Natural killer cell (primary cell): ENCODE results near the gene EPN3. TPM values are rescaled to one million over a fixed set of nuclear protein-coding genes. Genes with fewer than 3 reads are reported as not detected.

Experiments
- ATAC-seq, 3 donors: fragments of 150-1000 bp in 2 of 3; fragments of 200-7000 bp in 1 of 3; cut with Tn5 transposase; 1 replicate in 1 of 3; 2 replicates in 2 of 3; pipeline ENCODE4 v1.10.0; 2021; ENCODE audit warnings: mild to moderate bottlenecking in 2 of 3, moderate library complexity in 2 of 3
- DNase-seq, 2 donors: peaks; one replicate each; pipeline versions ENCODE4 v3.0.0 to v3.0.0-alpha.2; 2013 to 2021; ENCODE audit warnings: mixed read lengths in 1 of 2
- H3K27ac ChIP-seq: one replicate; pipeline ENCODE4 v1.5.1; 2013; ENCODE audit warnings: mild to moderate bottlenecking, low read length
- H3K27me3 ChIP-seq: one replicate; pipeline ENCODE4 v1.6.1; 2013; ENCODE audit warnings: low read length; ENCODE audit not compliant: control insufficient read depth, insufficient read depth
- H3K36me3 ChIP-seq: one replicate; pipeline ENCODE4 v1.6.1; 2013; ENCODE audit warnings: low read length; ENCODE audit not compliant: control insufficient read depth, insufficient read depth
- H3K4me1 ChIP-seq: one replicate; pipeline ENCODE4 v1.6.1; 2013; ENCODE audit warnings: low read length; ENCODE audit not compliant: control insufficient read depth, insufficient read depth
- H3K4me3 ChIP-seq: one replicate; pipeline ENCODE4 v1.5.1; 2013; ENCODE audit warnings: low read length
- H3K9me3 ChIP-seq: one replicate; pipeline ENCODE4 v1.6.1; 2013; ENCODE audit warnings: low read length; ENCODE audit not compliant: control insufficient read depth, insufficient read depth
- H3K27ac Mint-ChIP-seq, 2 donors: one replicate each; pipeline ENCODE4 v1.8.0; 2022; ENCODE audit warnings: mild to moderate bottlenecking in 2 of 2, mixed read lengths in 2 of 2, moderate library complexity in 1 of 2
- H3K27me3 Mint-ChIP-seq, 2 donors: one replicate each; pipeline ENCODE4 v1.8.0; 2022; ENCODE audit warnings: low read depth in 2 of 2, mixed read lengths in 2 of 2
- H3K36me3 Mint-ChIP-seq: one replicate; pipeline ENCODE4 v1.8.0; 2022; ENCODE audit warnings: mixed read lengths
- H3K4me1 Mint-ChIP-seq, 2 donors: one replicate each; pipeline ENCODE4 v1.8.0; 2022; ENCODE audit warnings: mixed read lengths in 2 of 2
- H3K4me3 Mint-ChIP-seq: one replicate; pipeline ENCODE4 v1.8.0; 2022; ENCODE audit warnings: mild to moderate bottlenecking, moderate library complexity, mixed read lengths
- H3K9me3 Mint-ChIP-seq, 2 donors: one replicate each; pipeline ENCODE4 v1.8.0; 2022; ENCODE audit warnings: mixed read lengths in 2 of 2
- CTCF ChIP-seq: fragments of 200-600 bp; IDR thresholded peaks from one replicate; pipeline ENCODE4 v1.8.0; 2022; ENCODE audit warnings: antibody characterized with exemption
- WGBS: methylation state at CpG from one replicate; pipeline ENCODE4 v1.1.7; 2013; ENCODE audit warnings: missing lambda C conversion rate; ENCODE audit not compliant: insufficient coverage; 5-methylcytosine and 5-hydroxymethylcytosine counted together
- intact Hi-C: fragments of 100-400 bp; cut with micrococcal nuclease; formaldehyde crosslinking; loops from one replicate; pipeline ENCODE4 v1.14.2; 2022
- total RNA-seq, 4 donors: library from RNA; stranded (reverse); fragments of 120-200 nt in 1 of 4; gene quantifications; one replicate each; pipeline versions ENCODE4 v1.2.3 to v1.2.4, GENCODE V29; 2013 to 2022

The EPN3 gene
- total RNA-seq, 3 donors from 2014 or later (not counting 1 experiment from before 2014, with no cell fraction given) = not detected

GRCh38 chr17:50572541-50572940, 40.0 kb downstream of the EPN3 start:
- intact Hi-C loops = no loop called here
- Histone ChIP-seq H3K4me3 (no peak overlapping the region), H3K36me3 (no peaks in the 10 kb centered on the region), H3K9me3 (no peaks in the 10 kb centered on the region), H3K27me3 (no peaks in the 10 kb centered on the region), H3K27ac (no peak overlapping the region), H3K4me1 (no peaks in the 10 kb centered on the region)
- WGBS = 92% methylated on average over 18 of the region's 20 CpGs
- no peak for DNase-seq
- Mint-ChIP-seq H3K27me3 (peaks cover 11 to 15% of the 10 kb centered on the region in 2 donors), H3K9me3 (no peaks in the 10 kb centered on the region), H3K4me3 (no peak overlapping the region), H3K4me1 (no peaks in the 10 kb centered on the region), H3K27ac (no peak overlapping the region), H3K36me3 (no peaks in the 10 kb centered on the region)
- TF ChIP-seq CTCF = no peak
- no peak for ATAC-seq

GRCh38 chr17:50573866-50574611, 41.5 kb downstream of the EPN3 start:
- Mint-ChIP-seq H3K27ac (no peak overlapping the region), H3K4me3 (no peak overlapping the region), H3K4me1 (no peaks in the 10 kb centered on the region), H3K27me3 (peaks cover 5 to 7% of the 10 kb centered on the region in 2 donors), H3K36me3 (no peaks in the 10 kb centered on the region), H3K9me3 (no peaks in the 10 kb centered on the region)
- Histone ChIP-seq H3K36me3 (no peaks in the 10 kb centered on the region), H3K27ac (no peak overlapping the region), H3K4me1 (no peaks in the 10 kb centered on the region), H3K4me3 (no peak overlapping the region), H3K27me3 (no peaks in the 10 kb centered on the region), H3K9me3 (no peaks in the 10 kb centered on the region)
- no peak for TF ChIP-seq CTCF
- DNase-seq (no peak), ATAC-seq (no peak)
- intact Hi-C loops = no loop called here
- 86% methylated on average over 11 of the region's 12 CpGs for WGBS

DNA sequence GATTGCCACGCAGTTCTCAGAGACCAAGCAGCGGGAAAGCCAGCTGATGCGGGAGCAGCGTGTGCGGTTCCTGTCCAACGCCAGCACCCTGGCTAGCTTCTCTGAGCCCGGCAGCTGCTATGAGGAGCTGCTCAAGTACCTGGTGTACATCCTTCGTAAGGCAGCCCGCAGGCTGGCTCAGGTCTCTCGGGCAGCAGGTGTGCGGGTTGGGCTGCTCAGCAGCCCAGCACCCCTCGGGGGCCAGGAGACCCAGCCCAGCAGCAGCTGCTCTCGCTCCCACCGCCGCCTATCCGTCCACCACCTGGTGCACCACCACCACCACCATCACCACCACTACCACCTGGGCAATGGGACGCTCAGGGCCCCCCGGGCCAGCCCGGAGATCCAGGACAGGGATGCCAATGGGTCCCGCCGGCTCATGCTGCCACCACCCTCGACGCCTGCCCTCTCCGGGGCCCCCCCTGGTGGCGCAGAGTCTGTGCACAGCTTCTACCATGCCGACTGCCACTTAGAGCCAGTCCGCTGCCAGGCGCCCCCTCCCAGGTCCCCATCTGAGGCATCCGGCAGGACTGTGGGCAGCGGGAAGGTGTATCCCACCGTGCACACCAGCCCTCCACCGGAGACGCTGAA, 43.2 kb downstream of the EPN3 start:
- Histone ChIP-seq H3K9me3 (no peaks in the 10 kb centered on the region), H3K27me3 (no peaks in the 10 kb centered on the region), H3K27ac (no peak overlapping the region), H3K36me3 (no peaks in the 10 kb centered on the region), H3K4me1 (no peaks in the 10 kb centered on the region), H3K4me3 (no peak overlapping the region)
- Mint-ChIP-seq H3K36me3 (no peaks in the 10 kb centered on the region), H3K4me3 (no peak overlapping the region), H3K4me1 (no peaks in the 10 kb centered on the region), H3K27ac (no peak overlapping the region), H3K9me3 (no peaks in the 10 kb centered on the region), H3K27me3 (peaks cover 5 to 7% of the 10 kb centered on the region in 2 donors)
- TF ChIP-seq CTCF = no peak
- 88% methylated on average over 33 of the region's 33 CpGs for WGBS
- intact Hi-C loops = no loop called here
- DNase-seq = no peak
- no peak for ATAC-seq
